Left lung (tissue), 10 donors: Measurements from ENCODE around the gene C1QL1. TPM values are rescaled to one million over a fixed set of nuclear protein-coding genes. Genes with fewer than 3 reads are reported as not detected.

Experiments used
- ATAC-seq: fragments of 200-7000 bp; cut with Tn5 transposase; one replicate; pipeline ENCODE4 v1.9.1; 2020; ENCODE audit warnings: moderate library complexity
- DNase-seq, 4 donors: peaks; one replicate each; pipeline ENCODE4 v3.0.0-alpha.2; 2013 to 2020
- H3K27ac ChIP-seq, 2 donors: fragments of 200-600 bp; sonication (generic) in 1 of 2; one replicate each; pipeline versions ENCODE4 v1.5.0 to v1.8.0; 2020 to 2021
- H3K27me3 ChIP-seq, 2 donors: fragments of 200-600 bp; sonication (generic) in 1 of 2; one replicate each; pipeline versions ENCODE4 v1.5.0 to v1.8.0; 2020 to 2021
- H3K36me3 ChIP-seq, 2 donors: fragments of 200-600 bp; sonication (generic) in 1 of 2; one replicate each; pipeline versions ENCODE4 v1.5.0 to v1.8.0; 2020 to 2021
- H3K4me1 ChIP-seq, 2 donors: fragments of 200-600 bp; one replicate each; pipeline ENCODE4 v1.8.0; 2021
- H3K4me3 ChIP-seq, 2 donors: fragments of 200-600 bp; sonication (generic) in 1 of 2; one replicate each; pipeline versions ENCODE4 v1.5.0 to v1.8.0; 2020 to 2021; ENCODE audit warnings: mild to moderate bottlenecking in 1 of 2
- H3K9me3 ChIP-seq, 2 donors: fragments of 200-600 bp; sonication (generic) in 1 of 2; one replicate each; pipeline versions ENCODE4 v1.5.0 to v1.8.0; 2020 to 2021
- CTCF ChIP-seq, 2 donors: fragments of 200-600 bp; sonication (generic) in 1 of 2; IDR thresholded peaks; one replicate each; pipeline versions ENCODE4 v1.5.0 to v1.8.0; 2021; ENCODE audit warnings: antibody characterized with exemption in 2 of 2
- intact Hi-C, 2 donors: fragments of 100-400 bp; cut with DNase I; formaldehyde crosslinking; loops; one replicate each; pipeline versions ENCODE4 v1.11.2 to v1.14.2; 2022
- polyA plus RNA-seq, 6 donors: library from polyadenylated mRNA; unstranded; fragments of 120-200 nt; gene quantifications; one replicate each; pipeline ENCODE4 v1.2.1, GENCODE V29; 2013; ENCODE audit not compliant: insufficient read length in 6 of 6
- total RNA-seq, 2 donors: library from RNA; stranded (reverse); fragmentation: NEBNext Ultra II Directional; extraction: Animal tissue kit (Norgen Biotek cat#: 25700); gene quantifications; one replicate each; pipeline ENCODE4 v1.2.1, GENCODE V29; 2021
- donor health status: DM: no; HTN: yes; CAD: no.
- donor health status: DM: no; HTN: no; CAD: no.

C1QL1 gene
- total and polyA plus RNA-seq, 8 donors: 0.70 to 2.9 (median 2.2) TPM; not detected in 1

GRCh38 chr17:44967907-44968224, 237 bp downstream of the C1QL1 start:
- Histone ChIP-seq H3K4me1 (peaks cover 18 to 40% of the 10 kb centered on the region in 2 donors), H3K4me3 (no peak overlapping the region), H3K27me3 (peaks cover 48 to 97% of the 10 kb centered on the region in 2 donors), H3K27ac (no peak overlapping the region), H3K36me3 (no peaks in the 10 kb centered on the region), H3K9me3 (no peaks in the 10 kb centered on the region)
- DNase-seq: no peak
- no peak for ATAC-seq
- intact Hi-C loops: no loop called here
- TF ChIP-seq CTCF (IDR thresholded peaks at IDR 0.05): no peak

DNA sequence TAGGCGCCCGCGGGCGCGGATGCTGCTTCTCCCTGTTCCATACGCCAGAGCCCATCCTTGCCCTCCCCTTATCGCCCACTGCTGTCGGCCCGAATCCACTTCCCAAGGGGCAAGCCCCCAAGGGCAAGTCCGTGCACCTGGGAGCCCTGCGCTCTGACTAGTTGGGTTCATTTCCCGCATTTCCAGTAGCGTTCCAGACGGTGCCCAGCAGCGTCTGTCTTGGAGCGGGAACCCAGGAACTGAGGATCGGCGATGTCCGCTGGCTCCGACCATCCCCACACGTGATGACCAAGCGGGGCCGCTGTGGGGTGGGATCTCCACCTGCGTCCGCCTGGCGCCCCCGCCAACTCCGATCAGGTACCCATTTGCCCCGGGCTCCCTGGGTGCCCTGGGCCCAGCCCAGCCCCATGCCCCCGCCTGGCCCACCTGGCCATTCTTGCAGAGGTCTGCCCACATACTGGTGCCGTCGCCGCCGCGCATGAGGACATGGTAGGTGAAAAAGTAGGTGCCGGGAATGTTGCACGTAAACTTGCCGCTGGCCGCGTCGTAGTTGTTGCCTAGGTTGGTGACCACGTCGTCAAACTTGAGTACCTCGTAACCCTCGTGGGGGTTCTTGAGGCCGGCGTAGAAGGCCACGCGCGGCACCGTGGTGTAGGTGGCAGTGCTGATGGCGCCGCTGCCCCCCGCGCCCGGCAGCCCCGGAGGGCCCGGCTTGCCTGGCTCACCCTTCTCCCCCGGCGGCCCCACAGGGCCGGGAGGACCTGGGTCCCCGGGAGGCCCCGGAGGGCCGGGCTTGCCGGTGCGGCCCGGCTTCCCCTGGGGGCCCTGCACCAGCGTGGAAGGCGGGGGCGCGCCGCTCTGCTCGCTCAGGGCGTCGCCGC, 837 bp downstream of the C1QL1 start:
- Histone ChIP-seq H3K4me1 (peaks cover 18 to 40% of the 10 kb centered on the region in 2 donors), H3K36me3 (no peaks in the 10 kb centered on the region), H3K27ac (no peak overlapping the region), H3K4me3 (no peak overlapping the region), H3K9me3 (no peaks in the 10 kb centered on the region), H3K27me3 (peaks cover 48 to 91% of the 10 kb centered on the region in 2 donors)
- no peak for TF ChIP-seq CTCF (IDR thresholded peaks at IDR 0.05)
- intact Hi-C loops: no loop called here
- DNase-seq (no peak), ATAC-seq (no peak)

DNA sequence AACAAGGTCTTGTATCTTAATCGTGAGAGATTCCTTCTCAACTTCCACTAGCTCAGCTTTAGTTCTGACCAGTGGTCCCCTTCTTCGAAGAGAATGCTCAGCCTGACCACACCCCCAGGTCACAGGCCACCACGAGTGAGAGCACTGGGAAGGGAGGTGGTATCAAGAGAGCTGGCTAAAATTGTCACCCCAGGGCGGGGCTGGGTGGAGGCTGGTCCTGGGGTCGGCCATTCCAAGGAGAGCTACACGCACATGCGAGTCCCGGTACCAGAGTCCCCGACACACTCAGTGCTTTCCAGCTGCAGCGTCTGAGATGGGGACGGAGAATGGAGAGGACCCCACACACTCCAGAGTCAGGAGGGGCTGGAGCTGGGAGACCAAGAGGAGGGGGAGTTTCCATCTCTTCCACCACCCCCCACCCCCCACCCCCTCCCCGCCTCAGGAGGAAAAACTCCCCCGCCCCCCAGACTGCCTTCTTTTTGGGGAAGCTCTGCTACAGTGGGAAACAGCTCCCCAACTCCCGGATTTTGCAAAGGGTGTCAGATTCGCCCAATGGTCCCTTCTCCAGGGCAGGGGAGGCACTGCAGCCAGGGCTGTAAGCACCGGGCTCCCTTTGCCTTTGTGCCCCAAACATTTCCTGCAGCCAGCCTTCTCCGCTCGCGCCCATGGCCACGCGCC, 1.6 kb downstream of the C1QL1 start:
- Histone ChIP-seq H3K4me3 (no peak overlapping the region), H3K9me3 (no peaks in the 10 kb centered on the region), H3K27me3 (peaks cover 48 to 88% of the 10 kb centered on the region in 2 donors), H3K36me3 (no peaks in the 10 kb centered on the region), H3K27ac (no peak overlapping the region), H3K4me1 (peaks cover 18 to 40% of the 10 kb centered on the region in 2 donors)
- ATAC-seq (no peak), DNase-seq (no peak)
- no peak for TF ChIP-seq CTCF (IDR thresholded peaks at IDR 0.05)
- intact Hi-C loops: no loop called here

DNA sequence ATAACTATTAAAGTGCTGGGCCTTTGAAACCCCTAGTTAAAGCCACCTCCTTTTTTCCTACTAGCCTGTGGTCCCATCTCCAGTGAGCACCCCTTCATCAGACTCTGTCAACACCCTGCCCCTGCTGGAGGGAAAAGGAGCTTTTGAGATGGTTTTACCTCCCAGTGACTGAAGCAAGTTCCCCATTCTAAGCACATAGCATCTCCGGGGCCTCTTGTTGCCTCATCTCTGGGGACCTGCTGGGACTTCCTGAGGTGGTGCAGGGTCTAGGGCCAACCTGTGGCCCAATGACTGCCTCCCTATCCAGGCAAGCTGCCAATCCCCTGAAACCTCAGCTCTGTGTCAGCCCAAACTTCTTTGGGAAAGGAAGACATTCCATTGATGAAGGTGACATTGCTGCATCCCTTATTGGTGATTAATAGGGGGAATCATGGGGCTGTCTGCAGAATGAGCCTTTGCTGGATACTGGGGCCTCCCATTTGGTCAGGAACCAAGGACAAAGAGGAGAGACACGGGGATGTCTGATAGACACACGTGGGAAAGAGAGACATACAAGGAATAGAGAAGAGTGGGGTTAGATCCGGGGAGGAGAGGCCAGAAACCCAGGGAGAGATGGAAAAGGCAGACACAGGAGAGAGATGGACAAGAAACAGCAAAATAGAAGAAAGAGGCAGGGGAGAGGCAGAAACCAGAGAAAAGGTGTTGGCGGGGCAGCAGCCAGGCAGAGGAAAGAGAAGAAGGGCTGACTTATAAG, 2.4 kb downstream of the C1QL1 start:
- peaks cover 52 to 87% of the 10 kb centered on the region in 2 donors for H3K27me3 ChIP-seq
- intact Hi-C loops: no loop called here
- peaks cover 18 to 40% of the 10 kb centered on the region in 2 donors for H3K4me1 ChIP-seq
- H3K36me3 ChIP-seq: no peaks in the 10 kb centered on the region
- H3K27ac ChIP-seq: no peak overlapping the region
- H3K4me3 ChIP-seq: no peak overlapping the region
- H3K9me3 ChIP-seq: no peaks in the 10 kb centered on the region
- DNase-seq (no peak), ATAC-seq (no peak)
- no peak for TF ChIP-seq CTCF (IDR thresholded peaks at IDR 0.05)

DNA sequence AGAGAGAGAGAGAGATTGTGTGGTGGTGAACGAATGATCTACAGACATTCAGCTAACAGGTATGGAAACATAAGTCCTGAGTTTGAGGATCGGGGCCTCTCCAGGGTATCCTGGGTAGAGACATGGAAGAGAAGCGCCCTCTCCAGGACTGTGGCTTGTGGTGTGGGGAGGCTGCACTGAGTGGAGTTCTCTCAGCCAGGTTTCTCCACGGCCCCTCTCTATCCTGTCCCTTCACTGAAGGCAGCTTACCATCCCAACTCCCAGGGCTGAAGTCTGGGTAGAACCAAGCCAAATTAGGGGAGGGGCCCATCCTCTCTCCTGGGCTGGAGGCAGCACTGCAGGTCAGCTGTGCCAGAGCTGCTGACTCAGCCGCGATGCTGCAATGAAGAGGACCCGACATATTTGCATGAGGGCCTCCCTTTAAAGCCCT, 6.2 kb downstream of the C1QL1 start:
- Histone ChIP-seq H3K4me1 (peaks cover 5 to 20% of the 10 kb centered on the region in 2 donors), H3K4me3 (no peak overlapping the region), H3K27ac (no peak overlapping the region), H3K9me3 (no peaks in the 10 kb centered on the region), H3K36me3 (no peaks in the 10 kb centered on the region), H3K27me3 (peaks cover 38 to 89% of the 10 kb centered on the region in 2 donors)
- DNase-seq (no peak), ATAC-seq (no peak)
- TF ChIP-seq CTCF (IDR thresholded peaks at IDR 0.05): no peak
- intact Hi-C loops: no loop called here
